ENCODE data around the gene CCT4. TPM values are rescaled to one million over a fixed set of nuclear protein-coding genes. Genes with fewer than 3 reads are reported as not detected.

The CCT4 gene
- total and polyA plus RNA-seq, 2 experiments from 2014 or later, result 333 to 343 TPM

DNA sequence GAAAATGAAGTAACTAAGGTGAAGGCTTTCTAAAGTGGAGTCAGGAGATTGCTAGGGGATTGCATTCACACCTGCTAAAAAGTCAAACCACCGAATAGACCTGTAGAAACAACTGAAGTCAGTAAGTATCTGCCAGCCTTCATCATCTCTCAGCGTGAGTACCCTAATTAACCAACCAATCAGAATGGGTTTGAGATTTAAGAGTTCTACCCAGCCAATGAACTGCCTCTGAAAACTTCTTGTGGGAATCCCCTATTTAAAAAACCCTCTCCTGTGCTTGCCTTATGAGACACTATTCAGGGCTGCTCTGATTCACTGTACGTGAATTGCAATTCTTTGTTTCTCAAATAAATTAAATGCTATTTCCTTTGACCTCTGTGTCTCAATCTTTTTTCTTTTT is 31.2 kb downstream of the CCT4 start (continued):
- TF ChIP-seq CTCF (conservative IDR thresholded peaks at IDR 0.05; ENCODE audit: low read depth in 2 of 2) (no peak), REST (IDR thresholded peaks at IDR 0.05; ENCODE audit: unreplicated experiment) (no peak), JUNB (IDR thresholded peaks at IDR 0.05; ENCODE audit: unreplicated experiment) (no peak), CREB1 (CRISPR knock-in tag; IDR thresholded peaks at IDR 0.05; ENCODE audit: low read depth) (no peak)

GRCh38 chr2:61855318-61855613 is 33.2 kb downstream of the CCT4 start:
- peak overlapping the region; percentile 94; the same call in 1 of the 2 replicates for H3K27ac Mint-ChIP-seq

More at GRCh38 chr2:61855318-61855613, 33.2 kb downstream of the CCT4 start:
- Histone ChIP-seq H3K27ac (ENCODE audit: low read depth) (peak overlapping the region; percentile 43; the same call in 1 of the 2 replicates), H3K4me2 (peak overlapping the region; percentile 80), H3K9me2 (ENCODE audit: insufficient read depth) (peaks cover 8% of the 10 kb centered on the region; the same call in 1 of the 2 replicates), H3K79me2 (replicated peaks; ENCODE audit: insufficient read depth) (no peaks in the 10 kb centered on the region), H3K36me3 (ENCODE audit: insufficient read depth) (no peaks in the 10 kb centered on the region), H3F3A (replicated peaks; ENCODE audit: low read depth) (no peaks in the 10 kb centered on the region; the same call in 1 of the 2 replicates), H3K4me1 (ENCODE audit: insufficient read depth) (no peaks in the 10 kb centered on the region), H2AFZ (peak overlapping the region; percentile 92), H4K20me1 (replicated peaks; ENCODE audit: insufficient read depth) (no peaks in the 10 kb centered on the region), H3K27me3 (ENCODE audit: insufficient read depth) (no peaks in the 10 kb centered on the region), H3K4me3 (peak overlapping the region; percentile 77)
- Mint-ChIP-seq H3K27me3 (ENCODE audit: insufficient read depth, low read depth, poor library complexity) (peaks cover 14% of the 10 kb centered on the region), H3K4me3 (peak overlapping the region; percentile 89), H3K36me3 (ENCODE audit: low read depth) (no peaks in the 10 kb centered on the region), H3K4me1 (peaks cover 11% of the 10 kb centered on the region; the same call in 2 of the 3 replicates), H3K9me3 (no peaks in the 10 kb centered on the region)
- TF ChIP-seq REST (IDR thresholded peaks at IDR 0.05; ENCODE audit: unreplicated experiment) (no peak), JUNB (IDR thresholded peaks at IDR 0.05; ENCODE audit: unreplicated experiment) (no peak), CREB1 (CRISPR knock-in tag; IDR thresholded peaks at IDR 0.05; ENCODE audit: low read depth) (no peak), STAT1 (IDR thresholded peaks at IDR 0.05; ENCODE audit: unreplicated experiment) (no peak), EZH2 (IDR thresholded peaks at IDR 0.05; ENCODE audit: low read depth, unreplicated experiment) (no peak), POLR2AphosphoS5 (IDR thresholded peaks at IDR 0.05; ENCODE audit: low read depth) (no peak), ZNF114 (CRISPR knock-in tag; IDR thresholded peaks at IDR 0.05) (no peak), NANOG (IDR thresholded peaks at IDR 0.05; ENCODE audit: borderline replicate concordance) (no peak), CTCF (conservative IDR thresholded peaks at IDR 0.05; ENCODE audit: low read depth in 2 of 2) (no peak)
- no peak for DNase-seq (ENCODE audit: low spot score)
- ATAC-seq, result peak; percentile 10

Data from GM23338 (cell line).